Amniotic stem cell (primary cell): ENCODE data around the gene GGTLC2.
"Not testable (repeated sequence)": the region's sequence is repeated elsewhere in the genome, so short reads cannot be mapped to it uniquely, and the experiment has no call there.

Experiments
- DNase-seq: peaks from one replicate; lab custom pipeline; 2025; lab: John Stamatoyannopoulos, UW

GGTLC2 gene

GRCh38 chr22:22669093-22669492 lies 24.7 kb downstream of the GGTLC2 start:
- DNase-seq: no peak

- no peak for DNase-seq
Observed at GRCh38 chr22:22670076-22670795, 25.8 kb downstream of the GGTLC2 start.

GRCh38 chr22:22671506-22671905 lies 27.1 kb downstream of the GGTLC2 start:
- no peak for DNase-seq

- DNase-seq: no peak
Observed at GRCh38 chr22:22673099-22673498, 28.7 kb downstream of the GGTLC2 start.

GRCh38 chr22:22673628-22674027 lies 29.2 kb downstream of the GGTLC2 start:
- no peak for DNase-seq

- no peak for DNase-seq
Observed at GRCh38 chr22:22674467-22674866, 30.1 kb downstream of the GGTLC2 start.

- DNase-seq: no peak
Observed at GRCh38 chr22:22678970-22679369, 34.6 kb downstream of the GGTLC2 start.

- DNase-seq: no peak
Observed at GRCh38 chr22:22680396-22680795, 36.0 kb downstream of the GGTLC2 start.

- DNase-seq: no peak
Observed at GRCh38 chr22:22681221-22681739, 36.9 kb downstream of the GGTLC2 start.

- no peak for DNase-seq
Observed at GRCh38 chr22:22682196-22682595, 37.8 kb downstream of the GGTLC2 start.

- DNase-seq: no peak
Observed at GRCh38 chr22:22682807-22683667, 38.6 kb downstream of the GGTLC2 start.

GRCh38 chr22:22683668-22684361 lies 39.4 kb downstream of the GGTLC2 start:
- DNase-seq: no peak

- peak; percentile 62 for DNase-seq
Observed at GRCh38 chr22:22684580-22685561, 40.5 kb downstream of the GGTLC2 start.

GRCh38 chr22:22685586-22685985 lies 41.2 kb downstream of the GGTLC2 start:
- no peak for DNase-seq

- not testable (repeated sequence) for DNase-seq
Observed at GRCh38 chr22:22686202-22687115, 42.0 kb downstream of the GGTLC2 start.

GRCh38 chr22:22687638-22688500 lies 43.5 kb downstream of the GGTLC2 start:
- peak; percentile 47 for DNase-seq

- no peak for DNase-seq
Observed at GRCh38 chr22:22689621-22690345, 45.4 kb downstream of the GGTLC2 start.

- no peak for DNase-seq
Observed at GRCh38 chr22:22691055-22691454, 46.6 kb downstream of the GGTLC2 start.
